Body of pancreas (tissue), 4 donors: ENCODE results near the gene FICD. TPM values are rescaled to one million over a fixed set of nuclear protein-coding genes. Genes with fewer than 3 reads are reported as not detected.

Experiments
- ATAC-seq: fragments of 150-250 bp; one replicate; pipeline ENCODE4 v1.9.1; 2016
- DNase-seq, 4 donors: peaks; one replicate each; pipeline ENCODE4 v3.0.0-alpha.2; 2019
- H3K27ac ChIP-seq, 4 donors: fragments of 200-600 bp; sonication (generic); 1 replicate in 3 of 4; 2 replicates in 1 of 4; pipeline versions ENCODE4 v1.5.1 to v1.6.1; 2016 to 2019; ENCODE audit warnings: mild to moderate bottlenecking in 1 of 4, mixed read lengths in 1 of 4, moderate library complexity in 1 of 4
- H3K27me3 ChIP-seq, 2 donors: fragments of 200-600 bp; sonication (generic); one replicate each; pipeline ENCODE4 v1.6.0; 2016; ENCODE audit warnings: mild to moderate bottlenecking in 1 of 2
- H3K36me3 ChIP-seq, 2 donors: fragments of 200-600 bp; sonication (generic); replicated peaks in 1 of 2; 2 replicates each; pipeline ENCODE4 v1.5.1; 2016; ENCODE audit warnings: low read depth in 2 of 2; ENCODE audit not compliant: insufficient read depth in 1 of 2
- H3K4me1 ChIP-seq: fragments of 200-600 bp; sonication (generic); one replicate; pipeline ENCODE4 v1.6.0; 2016
- H3K4me3 ChIP-seq, 2 donors: fragments of 200-600 bp; sonication (generic); 1 replicate in 1 of 2; 2 replicates in 1 of 2; pipeline ENCODE4 v1.5.1; 2016 to 2019
- H3K9me3 ChIP-seq, 3 donors: fragments of 200-600 bp; sonication (generic); 1 replicate in 2 of 3; 2 replicates in 1 of 3; pipeline ENCODE4 v1.5.1; 2016
- POLR2A ChIP-seq, 3 donors: fragments of 450-650 bp; IDR thresholded peaks; one replicate each; pipeline ENCODE4 v1.6.1; 2016; ENCODE audit warnings: antibody characterized with exemption in 3 of 3, mild to moderate bottlenecking in 2 of 3
- WGBS, 2 donors: methylation state at CpG; one replicate each; pipeline ENCODE4 v1.1.5; 2017; 5-methylcytosine and 5-hydroxymethylcytosine counted together
- intact Hi-C: fragments of 100-400 bp; cut with DNase I; formaldehyde crosslinking; loops from one replicate; pipeline ENCODE4 v1.15.1; 2023
- total RNA-seq, 2 donors: library from RNA; depleted of rRNA; stranded (reverse); fragments of >200 nt; gene quantifications; one replicate each; pipeline ENCODE4 v1.1.0, GENCODE V29; 2016
- TF ChIP-seq, protein P1 (sequence below), 7 experiments: fragments of 450-650 bp in 4 of 7; fragments of 200-600 bp in 3 of 7; sonication (generic) in 3 of 7; IDR thresholded peaks; one replicate each; pipeline ENCODE4 v1.5.1; 2016 to 2019; ENCODE audit warnings: antibody characterized with exemption in 7 of 7

The FICD gene
- total RNA-seq, 2 donors from 2014 or later = 10.9 to 11.9 TPM

DNA sequence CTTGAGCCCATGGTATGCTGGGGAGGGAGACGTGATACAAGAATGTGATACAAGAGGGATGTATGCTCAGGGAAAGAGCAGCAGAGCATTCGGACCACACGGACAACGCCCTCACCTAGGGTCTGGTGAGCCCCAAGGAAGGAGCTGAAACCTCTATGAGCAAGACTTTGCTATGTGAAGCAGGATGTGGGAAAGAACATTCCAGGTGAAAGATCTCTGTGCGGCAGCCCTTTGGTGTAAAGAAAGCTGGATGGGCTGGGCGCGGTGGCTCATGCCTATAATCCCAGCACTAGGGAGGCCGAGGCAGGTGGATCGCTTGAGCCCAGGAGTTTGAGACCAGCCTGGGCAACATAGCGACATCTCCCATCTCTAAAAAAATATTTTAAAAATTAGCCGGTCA is 16.9 kb upstream of the FICD start:
- H3K4me1 ChIP-seq = no peaks in the 10 kb centered on the region
- H3K27me3 ChIP-seq = peaks cover 0 to 4% of the 10 kb centered on the region in 2 donors
- 71 to 77% methylated on average over 11 of the region's 11 CpGs for WGBS, 2 donors
- no peaks in the 10 kb centered on the region for H3K36me3 ChIP-seq
- peaks cover 0 to 7% (median 2%) of the 10 kb centered on the region in 3 donors for H3K9me3 ChIP-seq
- intact Hi-C loops = no loop called here
- DNase-seq (no peak), ATAC-seq (no peak)
- no peak overlapping the region for H3K27ac ChIP-seq
- H3K4me3 ChIP-seq = no peak overlapping the region
- TF ChIP-seq, protein P1, sequence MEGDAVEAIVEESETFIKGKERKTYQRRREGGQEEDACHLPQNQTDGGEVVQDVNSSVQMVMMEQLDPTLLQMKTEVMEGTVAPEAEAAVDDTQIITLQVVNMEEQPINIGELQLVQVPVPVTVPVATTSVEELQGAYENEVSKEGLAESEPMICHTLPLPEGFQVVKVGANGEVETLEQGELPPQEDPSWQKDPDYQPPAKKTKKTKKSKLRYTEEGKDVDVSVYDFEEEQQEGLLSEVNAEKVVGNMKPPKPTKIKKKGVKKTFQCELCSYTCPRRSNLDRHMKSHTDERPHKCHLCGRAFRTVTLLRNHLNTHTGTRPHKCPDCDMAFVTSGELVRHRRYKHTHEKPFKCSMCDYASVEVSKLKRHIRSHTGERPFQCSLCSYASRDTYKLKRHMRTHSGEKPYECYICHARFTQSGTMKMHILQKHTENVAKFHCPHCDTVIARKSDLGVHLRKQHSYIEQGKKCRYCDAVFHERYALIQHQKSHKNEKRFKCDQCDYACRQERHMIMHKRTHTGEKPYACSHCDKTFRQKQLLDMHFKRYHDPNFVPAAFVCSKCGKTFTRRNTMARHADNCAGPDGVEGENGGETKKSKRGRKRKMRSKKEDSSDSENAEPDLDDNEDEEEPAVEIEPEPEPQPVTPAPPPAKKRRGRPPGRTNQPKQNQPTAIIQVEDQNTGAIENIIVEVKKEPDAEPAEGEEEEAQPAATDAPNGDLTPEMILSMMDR (IDR thresholded peaks at IDR 0.05) = no peak
- no peak for TF ChIP-seq POLR2A (IDR thresholded peaks at IDR 0.05)

DNA sequence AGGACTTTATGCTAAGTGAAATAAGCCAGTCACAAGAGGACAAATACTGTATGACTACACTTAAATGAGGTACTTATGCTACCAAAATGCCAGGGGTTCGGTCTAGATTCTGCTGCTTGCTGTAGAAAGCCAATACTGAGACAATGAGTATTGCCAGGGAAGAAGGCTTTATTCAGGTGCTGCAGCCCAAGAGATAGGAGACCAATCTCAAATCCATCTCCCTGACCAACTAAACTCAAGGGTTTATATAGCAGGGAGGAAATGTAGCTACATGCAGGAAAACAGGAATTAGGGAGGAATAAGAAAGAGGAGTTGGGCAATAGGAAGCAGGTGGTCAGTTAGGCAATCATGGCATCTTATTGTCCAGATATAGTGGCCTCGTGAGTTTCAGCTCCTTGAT is 12.2 kb upstream of the FICD start:
- 52 to 61% methylated on average over 2 of the region's 2 CpGs for WGBS, 2 donors
- ATAC-seq = no peak

DNA sequence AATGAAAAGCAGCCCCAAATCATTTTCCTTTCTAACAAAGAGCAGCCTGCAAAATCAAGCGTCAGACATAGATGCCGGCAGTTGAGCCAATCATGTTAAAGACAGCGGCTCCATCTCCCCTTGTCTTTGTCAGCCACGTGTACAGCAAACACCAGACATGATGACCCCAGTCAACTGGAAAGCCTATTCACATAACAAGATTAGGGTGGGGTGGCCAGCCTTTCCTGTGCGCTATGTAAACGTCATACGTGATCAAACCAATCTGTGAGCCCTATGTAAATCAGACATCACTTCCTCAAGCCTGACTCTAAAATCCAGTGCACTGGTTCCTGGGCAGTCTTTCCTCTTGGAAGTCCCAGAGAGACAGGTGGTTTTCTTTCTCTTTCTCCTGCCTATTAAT is 9.9 kb upstream of the FICD start:
- WGBS, 2 donors = 58 to 67% methylated on average over 7 of the region's 7 CpGs
- DNase-seq (no peak), ATAC-seq (no peak)
- H3K36me3 ChIP-seq = no peaks in the 10 kb centered on the region
- peaks cover 0 to 6% of the 10 kb centered on the region in 2 donors for H3K27me3 ChIP-seq
- H3K9me3 ChIP-seq = peaks cover 0 to 10% (median 2%) of the 10 kb centered on the region in 3 donors
- no peak overlapping the region for H3K4me3 ChIP-seq
- H3K27ac ChIP-seq = no peak overlapping the region
- TF ChIP-seq, protein P1 (IDR thresholded peaks at IDR 0.05) = no peak
- no peak for TF ChIP-seq POLR2A (IDR thresholded peaks at IDR 0.05)
- H3K4me1 ChIP-seq = no peaks in the 10 kb centered on the region
- intact Hi-C loops = no loop called here

More for the DNA sequence above, 12.2 kb upstream of the FICD start:
- Histone ChIP-seq H3K4me3 (no peak overlapping the region), H3K27ac (no peak overlapping the region), H3K9me3 (peaks cover 0 to 10% (median 2%) of the 10 kb centered on the region in 3 donors), H3K4me1 (no peaks in the 10 kb centered on the region), H3K27me3 (peaks cover 0 to 6% of the 10 kb centered on the region in 2 donors), H3K36me3 (no peaks in the 10 kb centered on the region)
- intact Hi-C loops = no loop called here
- TF ChIP-seq, protein P1 (IDR thresholded peaks at IDR 0.05) = no peak
- TF ChIP-seq POLR2A (IDR thresholded peaks at IDR 0.05) = no peak
- DNase-seq = no peak

DNA sequence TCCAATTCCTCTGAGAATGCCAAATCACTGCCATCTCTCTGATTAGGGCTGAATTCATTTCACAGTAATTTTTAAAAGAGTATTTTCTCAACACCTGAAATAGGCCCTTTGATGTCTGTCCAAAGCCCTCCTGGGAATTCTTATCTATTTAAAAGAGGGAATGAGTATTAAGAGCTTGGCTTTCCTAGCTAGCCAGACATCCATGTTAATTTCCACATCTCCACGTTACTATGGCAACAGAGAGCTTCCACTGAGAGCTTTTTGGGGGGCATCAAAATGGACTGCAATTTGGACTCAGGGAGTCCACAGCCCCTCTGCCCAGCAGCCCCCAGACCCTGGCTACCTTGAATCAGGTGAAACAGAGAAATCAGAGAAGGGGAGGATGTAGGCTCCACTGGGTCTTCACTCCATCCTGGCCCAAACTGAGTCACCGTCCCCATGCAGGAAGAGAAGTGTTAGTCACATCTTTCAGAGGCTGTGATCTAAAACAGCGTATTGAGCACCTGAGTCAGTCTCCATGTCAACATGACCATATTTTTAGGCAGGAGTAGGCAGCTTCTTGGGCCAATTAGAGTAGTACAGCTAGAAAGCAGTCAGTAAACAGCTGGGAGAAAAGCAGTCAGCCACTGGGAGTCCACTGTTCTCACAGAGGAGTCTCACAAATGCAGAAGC is 7.0 kb upstream of the FICD start:
- Histone ChIP-seq H3K4me1 (peaks cover 7% of the 10 kb centered on the region), H3K27ac (no peak overlapping the region), H3K36me3 (no peaks in the 10 kb centered on the region), H3K27me3 (peaks cover 0 to 5% of the 10 kb centered on the region in 2 donors), H3K9me3 (peaks cover 0 to 4% (median 0%) of the 10 kb centered on the region in 3 donors), H3K4me3 (no peak overlapping the region)
- intact Hi-C loops = no loop called here
- WGBS, 2 donors = 42 to 51% methylated on average over 3 of the region's 3 CpGs
- no peak for DNase-seq
- ATAC-seq = no peak
- TF ChIP-seq, protein P1 (IDR thresholded peaks at IDR 0.05) = no peak
- no peak for TF ChIP-seq POLR2A (IDR thresholded peaks at IDR 0.05)

DNA sequence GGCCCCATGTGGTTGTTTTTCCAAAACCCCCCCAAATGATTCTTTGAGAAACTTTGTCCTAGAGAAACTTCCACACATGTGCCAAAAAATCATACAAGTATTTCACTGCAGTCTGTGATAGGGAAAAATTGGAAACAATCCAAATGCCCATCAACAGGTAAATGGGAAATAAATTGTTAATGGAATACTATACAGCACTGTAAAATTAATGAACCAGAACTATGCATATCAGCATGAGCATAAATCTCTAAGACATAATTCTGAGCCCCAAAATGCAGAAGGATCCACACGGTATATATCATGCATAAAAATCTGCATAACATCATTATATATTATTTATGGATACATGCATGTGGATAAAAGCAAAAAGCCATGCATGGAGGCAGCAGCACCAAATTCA is 5.3 kb upstream of the FICD start:
- H3K4me3 ChIP-seq = no peak overlapping the region
- no peak overlapping the region for H3K27ac ChIP-seq
- no peaks in the 10 kb centered on the region for H3K36me3 ChIP-seq
- TF ChIP-seq POLR2A (IDR thresholded peaks at IDR 0.05) = no peak
- TF ChIP-seq, protein P1 (IDR thresholded peaks at IDR 0.05) = no peak
- DNase-seq (no peak), ATAC-seq (no peak)
- 84 to 92% methylated on average over 1 of the region's 1 CpG for WGBS, 2 donors
- H3K9me3 ChIP-seq = no peaks in the 10 kb centered on the region
- intact Hi-C loops = no loop called here
- no peaks in the 10 kb centered on the region for H3K27me3 ChIP-seq
- H3K4me1 ChIP-seq = peaks cover 7% of the 10 kb centered on the region
